Osteocyte (in vitro differentiated cells): ENCODE results near the gene PNISR. TPM values are rescaled to one million over a fixed set of nuclear protein-coding genes. Genes with fewer than 3 reads are reported as not detected.

ENCODE experiments used
- DNase-seq: peaks from one replicate; pipeline ENCODE4 v3.0.0; 2021; ENCODE audit warnings: mixed read lengths; ENCODE audit not compliant: unreplicated experiment; ENCODE audit errors: extremely low spot score
- H3K27ac Mint-ChIP-seq: one replicate; pipeline ENCODE4 v1.8.0; 2021; ENCODE audit warnings: mild to moderate bottlenecking, mixed read lengths; ENCODE audit not compliant: unreplicated experiment
- H3K27me3 Mint-ChIP-seq: one replicate; pipeline ENCODE4 v1.8.0; 2021; ENCODE audit warnings: mixed read lengths; ENCODE audit not compliant: unreplicated experiment
- H3K36me3 Mint-ChIP-seq: one replicate; pipeline ENCODE4 v1.8.0; 2021; ENCODE audit warnings: mixed read lengths; ENCODE audit not compliant: unreplicated experiment
- H3K4me1 Mint-ChIP-seq: one replicate; pipeline ENCODE4 v1.8.0; 2021; ENCODE audit warnings: mixed read lengths; ENCODE audit not compliant: unreplicated experiment
- H3K4me3 Mint-ChIP-seq: one replicate; pipeline ENCODE4 v1.8.0; 2021; ENCODE audit warnings: mild to moderate bottlenecking, moderate library complexity, mixed read lengths; ENCODE audit not compliant: unreplicated experiment
- H3K9me3 Mint-ChIP-seq: one replicate; pipeline ENCODE4 v1.8.0; 2021; ENCODE audit warnings: mixed read lengths; ENCODE audit not compliant: unreplicated experiment
- total RNA-seq: library from RNA; stranded (reverse); gene quantifications from 2 replicates; pipeline ENCODE4 v1.2.1, GENCODE V29; 2021
- TF ChIP-seq, protein P1 (sequence below): fragments of 200-600 bp; sonication (generic); IDR thresholded peaks from 2 replicates; pipeline ENCODE4 v1.5.0; 2021; ENCODE audit warnings: antibody characterized with exemption, mild to moderate bottlenecking, moderate library complexity

PNISR gene
- total RNA-seq, 1 donor from 2014 or later: 96.5 TPM

GRCh38 chr6:99427988-99428387, 2.9 kb upstream of the PNISR start:
- TF ChIP-seq, protein P1, sequence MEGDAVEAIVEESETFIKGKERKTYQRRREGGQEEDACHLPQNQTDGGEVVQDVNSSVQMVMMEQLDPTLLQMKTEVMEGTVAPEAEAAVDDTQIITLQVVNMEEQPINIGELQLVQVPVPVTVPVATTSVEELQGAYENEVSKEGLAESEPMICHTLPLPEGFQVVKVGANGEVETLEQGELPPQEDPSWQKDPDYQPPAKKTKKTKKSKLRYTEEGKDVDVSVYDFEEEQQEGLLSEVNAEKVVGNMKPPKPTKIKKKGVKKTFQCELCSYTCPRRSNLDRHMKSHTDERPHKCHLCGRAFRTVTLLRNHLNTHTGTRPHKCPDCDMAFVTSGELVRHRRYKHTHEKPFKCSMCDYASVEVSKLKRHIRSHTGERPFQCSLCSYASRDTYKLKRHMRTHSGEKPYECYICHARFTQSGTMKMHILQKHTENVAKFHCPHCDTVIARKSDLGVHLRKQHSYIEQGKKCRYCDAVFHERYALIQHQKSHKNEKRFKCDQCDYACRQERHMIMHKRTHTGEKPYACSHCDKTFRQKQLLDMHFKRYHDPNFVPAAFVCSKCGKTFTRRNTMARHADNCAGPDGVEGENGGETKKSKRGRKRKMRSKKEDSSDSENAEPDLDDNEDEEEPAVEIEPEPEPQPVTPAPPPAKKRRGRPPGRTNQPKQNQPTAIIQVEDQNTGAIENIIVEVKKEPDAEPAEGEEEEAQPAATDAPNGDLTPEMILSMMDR: no peak
- Mint-ChIP-seq H3K4me1 (peaks cover 34% of the 10 kb centered on the region), H3K36me3 (peaks cover 6% of the 10 kb centered on the region), H3K4me3 (no peak overlapping the region), H3K9me3 (no peaks in the 10 kb centered on the region), H3K27ac (no peak overlapping the region), H3K27me3 (no peaks in the 10 kb centered on the region)
- DNase-seq: no peak

- Mint-ChIP-seq H3K4me3 (peak overlapping the region; percentile 89), H3K27ac (peak overlapping the region; percentile 99), H3K4me1 (peaks cover 43% of the 10 kb centered on the region), H3K36me3 (peaks cover 7% of the 10 kb centered on the region), H3K27me3 (no peaks in the 10 kb centered on the region), H3K9me3 (no peaks in the 10 kb centered on the region)
- no peak for DNase-seq
- TF ChIP-seq, protein P1: no peak
Observed at GRCh38 chr6:99426451-99426757, 1.3 kb upstream of the PNISR start.

GRCh38 chr6:99425647-99426450, 741 bp upstream of the PNISR start:
- no peaks in the 10 kb centered on the region for H3K27me3 Mint-ChIP-seq
- DNase-seq: peak; percentile 89
- no peaks in the 10 kb centered on the region for H3K9me3 Mint-ChIP-seq
- H3K36me3 Mint-ChIP-seq: peaks cover 7% of the 10 kb centered on the region
- peaks cover 48% of the 10 kb centered on the region for H3K4me1 Mint-ChIP-seq
- H3K27ac Mint-ChIP-seq: peak overlapping the region; percentile 99
- TF ChIP-seq, protein P1: peak; percentile 61
- peak overlapping the region; percentile 89 for H3K4me3 Mint-ChIP-seq

GRCh38 chr6:99424022-99424421, 1.1 kb downstream of the PNISR start:
- H3K9me3 Mint-ChIP-seq: no peaks in the 10 kb centered on the region
- DNase-seq: no peak
- peak overlapping the region; percentile 99 for H3K27ac Mint-ChIP-seq
- TF ChIP-seq, protein P1: no peak
- H3K27me3 Mint-ChIP-seq: no peaks in the 10 kb centered on the region
- peak overlapping the region; percentile 89 for H3K4me3 Mint-ChIP-seq
- H3K4me1 Mint-ChIP-seq: peaks cover 52% of the 10 kb centered on the region
- peaks cover 4% of the 10 kb centered on the region for H3K36me3 Mint-ChIP-seq

DNA sequence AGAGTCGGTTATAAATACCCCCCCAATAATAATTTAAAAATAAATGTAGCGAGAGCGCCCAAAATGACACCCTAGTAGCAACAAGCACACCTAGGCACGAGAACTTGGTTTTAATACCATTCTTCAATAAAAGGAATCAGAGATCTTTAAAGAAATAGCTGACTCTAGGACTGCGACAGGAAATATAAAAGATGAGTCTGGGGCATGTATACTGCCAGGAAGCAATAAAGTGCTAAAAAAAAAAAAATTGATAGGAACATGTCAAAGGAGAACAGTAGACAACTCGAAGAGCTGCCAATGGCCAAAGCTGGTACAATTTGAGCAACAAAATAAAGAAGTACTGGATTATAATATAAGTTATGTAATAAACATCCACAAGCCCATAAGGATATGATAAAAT, 2.2 kb downstream of the PNISR start:
- Mint-ChIP-seq H3K27me3 (no peaks in the 10 kb centered on the region), H3K4me1 (peaks cover 52% of the 10 kb centered on the region), H3K4me3 (peak overlapping the region; percentile 47), H3K9me3 (no peaks in the 10 kb centered on the region), H3K36me3 (peaks cover 4% of the 10 kb centered on the region), H3K27ac (no peak overlapping the region)
- DNase-seq: no peak
- TF ChIP-seq, protein P1: no peak
